GM12864 (cell line): ENCODE measurements around the gene LIPI.

Experiments
- DNase-seq: peaks from one replicate; pipeline ENCODE4 v3.0.0-alpha.2; 2011; ENCODE audit warnings: low read depth
- H3K4me3 ChIP-seq: 2 replicates; pipeline ENCODE4 v1.5.1; 2011; ENCODE audit warnings: mild to moderate bottlenecking, low read depth, low read length, control low read depth
- TF ChIP-seq, protein P1 (sequence below): IDR thresholded peaks from 2 replicates; pipeline ENCODE4 v1.5.1; 2011; ENCODE audit warnings: low read depth, mild to moderate bottlenecking, moderate library complexity, low read length, control low read depth, inconsistent platforms; ENCODE audit errors: missing control alignments

Gene LIPI

DNA sequence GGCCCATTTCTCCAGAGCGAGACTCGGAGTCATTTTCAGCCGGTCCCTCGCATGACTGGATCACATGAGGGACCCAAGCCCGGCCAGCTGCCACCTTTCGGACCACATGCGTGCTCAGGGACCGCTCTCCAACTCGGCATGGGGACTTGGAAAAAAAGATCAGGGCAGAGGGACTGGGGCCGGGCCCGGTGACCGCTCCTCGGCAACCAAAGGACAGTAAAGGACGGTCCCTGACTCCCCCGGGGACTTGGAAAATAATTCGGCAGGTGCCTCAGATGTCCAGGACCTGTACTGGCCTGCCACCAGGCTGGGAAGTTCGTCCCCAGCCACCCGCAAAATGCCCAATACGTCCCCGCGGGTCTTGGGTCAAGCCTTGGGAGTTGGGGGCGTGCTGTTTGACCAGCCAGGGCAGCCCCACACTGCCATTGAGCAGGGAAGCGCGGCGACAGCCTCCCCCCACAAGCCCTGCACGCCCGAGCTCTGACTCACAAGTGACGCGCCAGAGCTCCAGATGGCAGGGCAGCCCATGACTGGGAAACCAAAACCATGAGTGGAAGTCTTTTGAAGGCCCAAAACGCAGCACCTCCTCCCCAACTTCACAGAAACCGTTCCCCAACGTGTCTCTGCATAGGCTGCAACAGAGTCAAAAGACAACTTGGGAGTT lies 134.5 kb downstream of the LIPI start:
- TF ChIP-seq, protein P1, sequence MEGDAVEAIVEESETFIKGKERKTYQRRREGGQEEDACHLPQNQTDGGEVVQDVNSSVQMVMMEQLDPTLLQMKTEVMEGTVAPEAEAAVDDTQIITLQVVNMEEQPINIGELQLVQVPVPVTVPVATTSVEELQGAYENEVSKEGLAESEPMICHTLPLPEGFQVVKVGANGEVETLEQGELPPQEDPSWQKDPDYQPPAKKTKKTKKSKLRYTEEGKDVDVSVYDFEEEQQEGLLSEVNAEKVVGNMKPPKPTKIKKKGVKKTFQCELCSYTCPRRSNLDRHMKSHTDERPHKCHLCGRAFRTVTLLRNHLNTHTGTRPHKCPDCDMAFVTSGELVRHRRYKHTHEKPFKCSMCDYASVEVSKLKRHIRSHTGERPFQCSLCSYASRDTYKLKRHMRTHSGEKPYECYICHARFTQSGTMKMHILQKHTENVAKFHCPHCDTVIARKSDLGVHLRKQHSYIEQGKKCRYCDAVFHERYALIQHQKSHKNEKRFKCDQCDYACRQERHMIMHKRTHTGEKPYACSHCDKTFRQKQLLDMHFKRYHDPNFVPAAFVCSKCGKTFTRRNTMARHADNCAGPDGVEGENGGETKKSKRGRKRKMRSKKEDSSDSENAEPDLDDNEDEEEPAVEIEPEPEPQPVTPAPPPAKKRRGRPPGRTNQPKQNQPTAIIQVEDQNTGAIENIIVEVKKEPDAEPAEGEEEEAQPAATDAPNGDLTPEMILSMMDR, result no peak
- no peak overlapping the region for H3K4me3 ChIP-seq
- DNase-seq, result no peak

DNA sequence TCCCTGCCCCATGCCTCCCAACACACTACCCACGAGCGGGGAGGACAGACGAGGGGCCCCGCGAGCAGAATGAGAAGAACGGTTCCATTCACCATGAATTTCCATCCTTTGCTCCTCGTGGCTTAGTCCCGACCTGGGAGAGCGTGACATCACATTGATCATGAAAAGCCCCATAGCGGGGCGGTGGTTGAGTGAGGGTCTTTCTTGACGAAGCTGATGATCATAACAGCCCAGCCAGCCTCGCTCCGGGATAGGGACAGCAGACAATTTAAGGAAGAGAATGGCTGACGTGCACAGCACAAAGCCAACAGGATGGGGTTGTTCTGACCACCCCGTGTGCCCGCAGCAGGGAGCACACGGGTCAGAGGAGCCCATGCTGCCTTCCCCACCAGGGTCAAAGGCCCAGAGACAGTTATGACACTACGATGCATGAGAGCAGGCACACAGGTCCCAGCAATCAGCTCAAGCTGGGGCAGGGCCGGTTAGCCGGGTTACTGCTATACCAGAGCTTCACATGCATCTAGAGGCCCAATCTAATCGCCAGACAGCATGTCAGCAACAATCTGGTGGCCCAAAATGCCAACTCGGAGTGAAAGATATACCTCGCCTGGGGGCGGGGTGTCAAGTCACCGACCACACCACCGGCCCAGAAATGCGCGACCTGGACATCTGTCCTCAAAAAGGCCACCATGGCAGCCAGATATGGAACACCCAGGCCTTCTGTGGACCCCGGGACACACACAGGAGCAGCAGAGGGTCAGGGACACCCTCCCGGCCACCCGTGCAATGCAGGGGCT lies 135.2 kb downstream of the LIPI start:
- H3K4me3 ChIP-seq, result no peak overlapping the region
- TF ChIP-seq, protein P1, result no peak
- no peak for DNase-seq

DNA sequence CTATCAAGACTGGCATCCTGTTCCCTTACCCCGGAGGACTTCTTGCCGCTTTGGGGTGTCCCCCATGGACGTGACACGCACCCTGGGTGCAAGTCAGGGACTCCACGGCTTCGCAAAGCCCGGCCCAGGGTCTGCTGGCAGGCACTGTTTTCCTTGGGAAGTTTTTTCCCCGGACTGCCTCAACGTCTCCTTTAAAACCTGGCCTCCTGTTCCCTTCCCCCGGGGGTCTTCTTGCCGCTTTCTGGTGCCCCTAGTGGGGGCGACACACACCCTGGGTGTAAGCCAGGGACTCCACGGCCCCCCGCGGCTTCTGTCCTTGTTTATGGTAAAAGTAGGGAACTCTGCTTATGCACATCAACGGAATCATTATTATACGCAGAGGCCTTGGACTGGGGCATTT lies 136.6 kb downstream of the LIPI start:
- no peak for DNase-seq
- TF ChIP-seq, protein P1, result no peak

DNA sequence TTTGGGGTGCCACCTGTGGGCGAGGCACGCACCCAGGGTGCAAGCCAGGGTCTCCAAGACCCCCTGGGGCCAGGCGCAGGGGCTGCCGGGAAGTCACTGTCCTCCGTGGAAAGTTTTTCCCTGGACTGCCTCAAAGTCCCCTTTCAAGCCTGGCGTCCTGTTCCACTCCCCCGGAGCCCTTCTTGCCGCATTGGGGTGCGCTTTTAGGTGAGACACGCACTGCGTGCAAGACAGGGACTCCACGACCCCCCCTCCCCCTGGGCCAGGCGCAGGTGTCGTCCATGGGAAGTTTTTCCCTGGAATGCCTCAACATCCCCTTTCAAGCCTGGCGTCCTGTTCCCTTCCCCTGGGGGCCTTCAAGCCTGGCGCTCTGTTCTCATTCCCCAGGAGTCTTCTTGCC lies 137.1 kb downstream of the LIPI start:
- H3K4me3 ChIP-seq, result no peak overlapping the region
- DNase-seq, result no peak
- TF ChIP-seq, protein P1, result no peak

More for the DNA sequence above, 136.6 kb downstream of the LIPI start:
- no peak overlapping the region for H3K4me3 ChIP-seq

DNA sequence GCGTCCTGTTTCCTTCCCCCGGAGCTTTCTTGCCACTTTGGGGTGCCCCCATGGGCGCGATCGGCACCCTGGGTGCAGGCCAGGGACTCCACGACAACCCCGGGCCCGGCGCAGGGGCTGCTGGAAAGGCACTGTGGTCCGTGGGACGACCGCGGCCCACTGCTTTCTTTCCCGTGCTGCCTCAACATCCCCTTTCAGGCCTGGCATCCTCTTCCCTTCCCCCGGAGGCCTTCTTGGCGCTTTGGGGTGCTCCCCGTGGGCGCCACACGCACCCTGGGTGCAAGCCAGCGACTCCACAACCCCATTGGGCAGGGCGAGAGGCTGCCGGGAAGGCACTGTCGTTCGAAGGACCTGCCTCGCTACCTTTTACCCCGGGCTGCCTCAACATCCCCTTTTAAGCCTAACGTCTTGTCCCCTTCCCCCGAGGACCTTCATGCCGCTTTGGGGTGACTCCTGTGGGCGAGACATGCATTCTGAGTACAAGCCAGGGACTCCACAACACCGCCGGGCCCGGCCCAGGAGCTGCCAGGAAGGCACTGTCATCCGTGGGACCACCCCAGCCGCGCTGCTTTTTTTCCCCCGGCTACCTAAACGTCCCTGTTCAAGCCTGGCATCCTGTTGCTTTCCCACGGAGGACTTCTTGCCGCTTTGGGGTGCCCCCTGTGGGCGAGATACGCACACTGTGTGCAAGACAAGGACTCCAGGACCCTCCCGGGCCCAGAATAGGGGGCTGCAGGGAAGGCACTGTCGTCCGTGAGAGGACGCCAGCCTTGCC lies 137.8 kb downstream of the LIPI start:
- DNase-seq, result no peak
- H3K4me3 ChIP-seq, result no peak overlapping the region
- TF ChIP-seq, protein P1, result no peak

DNA sequence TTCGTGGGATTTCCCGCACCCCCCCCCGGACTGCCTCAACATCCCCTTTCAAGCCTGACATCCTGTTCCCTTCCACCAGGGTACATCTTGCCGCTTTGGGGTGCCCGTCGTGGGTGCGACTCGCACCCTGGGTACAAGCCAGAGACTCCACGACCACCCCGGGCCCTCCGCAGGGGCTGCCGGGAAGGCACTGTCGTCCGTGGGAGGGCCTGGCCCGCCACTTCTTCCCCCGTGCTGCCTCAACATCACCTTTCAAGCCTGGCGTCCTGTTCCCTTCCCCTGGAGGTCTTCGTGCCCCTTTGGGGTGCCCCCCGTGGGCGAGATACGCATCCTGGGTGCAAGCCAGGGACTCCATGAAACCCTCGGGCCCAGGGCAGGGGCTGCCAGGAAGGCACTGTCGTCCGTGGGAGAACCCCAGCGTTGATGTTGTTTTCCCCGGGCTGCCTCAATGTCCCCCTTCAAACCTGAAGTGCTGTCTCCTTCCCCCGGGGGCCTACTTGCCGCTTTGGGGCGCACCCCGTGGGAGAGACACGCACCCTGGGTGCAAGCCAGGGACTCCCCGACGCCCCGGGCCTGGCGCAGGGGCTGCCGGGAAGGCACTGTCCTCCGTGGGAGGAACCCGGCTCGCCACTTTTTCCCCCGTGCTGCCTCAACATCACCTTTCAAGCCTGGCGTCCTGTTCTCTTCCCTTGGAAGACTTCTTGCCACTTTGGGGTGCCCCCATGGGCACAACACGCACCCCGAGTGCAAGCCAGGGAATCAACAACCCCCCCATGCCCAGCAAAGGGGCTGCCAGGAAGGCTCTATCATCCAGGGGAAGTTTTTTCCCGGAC lies 138.6 kb downstream of the LIPI start:
- DNase-seq, result no peak
- TF ChIP-seq, protein P1, result no peak
- H3K4me3 ChIP-seq, result no peak overlapping the region
